Liver (tissue), 9 donors: ENCODE results near the gene ATF4. TPM values are rescaled to one million over a fixed set of nuclear protein-coding genes. Genes with fewer than 3 reads are reported as not detected.

Experiments used
- DNase-seq: peaks from one replicate; pipeline ENCODE4 v3.0.0-alpha.2; 2017; ENCODE audit warnings: low spot score
- H3K27ac ChIP-seq, 2 donors: one replicate each; pipeline ENCODE4 v1.7.0; 2013; ENCODE audit warnings: inconsistent platforms in 2 of 2, low read length in 2 of 2, control low read depth in 1 of 2, low read depth in 1 of 2, mild to moderate bottlenecking in 1 of 2
- H3K27me3 ChIP-seq, 4 donors: one replicate each; pipeline versions ENCODE4 v1.6.1 to v1.7.0; 2013; ENCODE audit warnings: low read length in 3 of 4, inconsistent platforms in 1 of 4, mild to moderate bottlenecking in 1 of 4, moderate library complexity in 1 of 4; ENCODE audit not compliant: control insufficient read depth in 4 of 4, insufficient read depth in 4 of 4
- H3K36me3 ChIP-seq, 4 donors: one replicate each; pipeline versions ENCODE4 v1.6.1 to v1.7.0; 2013; ENCODE audit warnings: low read length in 3 of 4, mild to moderate bottlenecking in 3 of 4, low read depth in 1 of 4, moderate library complexity in 1 of 4; ENCODE audit not compliant: control insufficient read depth in 4 of 4, insufficient read depth in 3 of 4
- H3K4me1 ChIP-seq, 4 donors: one replicate each; pipeline versions ENCODE4 v1.6.1 to v1.7.0; 2013; ENCODE audit warnings: low read length in 3 of 4, mild to moderate bottlenecking in 3 of 4, moderate library complexity in 1 of 4; ENCODE audit not compliant: control insufficient read depth in 4 of 4, insufficient read depth in 4 of 4
- H3K4me3 ChIP-seq, 3 donors: one replicate each; pipeline versions ENCODE4 v1.6.1 to v1.7.0; 2013; ENCODE audit warnings: low read length in 3 of 3, control low read depth in 1 of 3, low read depth in 1 of 3, mild to moderate bottlenecking in 1 of 3
- H3K9ac ChIP-seq, 2 donors: one replicate each; pipeline ENCODE4 v1.7.0; 2013; ENCODE audit warnings: low read length in 2 of 2, mild to moderate bottlenecking in 2 of 2, moderate library complexity in 2 of 2, control low read depth in 1 of 2, low read depth in 1 of 2
- H3K9me3 ChIP-seq, 4 donors: one replicate each; pipeline versions ENCODE4 v1.6.1 to v1.7.0; 2013; ENCODE audit warnings: low read length in 3 of 4; ENCODE audit not compliant: control insufficient read depth in 4 of 4
- ATF3 ChIP-seq: IDR thresholded peaks from 2 replicates; pipeline ENCODE4 v1.6.1; 2016; ENCODE audit warnings: antibody characterized with exemption
- CTCF ChIP-seq: fragments of 150-350 bp; IDR thresholded peaks from 2 replicates; pipeline ENCODE4 v1.5.1; 2017; ENCODE audit warnings: improper control_type of control experiment, low read depth, low read length; ENCODE audit not compliant: missing input control
- EGR1 ChIP-seq, 2 donors: IDR thresholded peaks; 2 replicates each; pipeline ENCODE4 v1.6.1; 2016 to 2018; ENCODE audit warnings: antibody characterized with exemption in 2 of 2, low read depth in 2 of 2
- FOXA1 ChIP-seq: IDR thresholded peaks from 2 replicates; pipeline ENCODE4 v1.6.1; 2016; ENCODE audit warnings: antibody characterized with exemption
- FOXA2 ChIP-seq: IDR thresholded peaks from 2 replicates; pipeline ENCODE4 v1.6.1; 2016; ENCODE audit warnings: antibody characterized with exemption
- GABPA ChIP-seq, 2 donors: IDR thresholded peaks in 1 of 2; conservative IDR thresholded peaks in 1 of 2; 2 replicates each; pipeline ENCODE4 v1.6.1; 2016; ENCODE audit warnings: antibody characterized with exemption in 2 of 2, mild to moderate bottlenecking in 1 of 2, moderate library complexity in 1 of 2
- HNF4A ChIP-seq, 2 donors: conservative IDR thresholded peaks; 2 replicates each; pipeline ENCODE4 v1.6.1; 2016; ENCODE audit warnings: antibody characterized with exemption in 2 of 2, mild to moderate bottlenecking in 2 of 2
- HNF4G ChIP-seq: IDR thresholded peaks from 2 replicates; pipeline ENCODE4 v1.6.1; 2016; ENCODE audit warnings: antibody characterized with exemption
- JUND ChIP-seq, 2 donors: IDR thresholded peaks; 2 replicates each; pipeline ENCODE4 v1.6.1; 2016; ENCODE audit warnings: antibody characterized with exemption in 2 of 2
- MAX ChIP-seq: IDR thresholded peaks from 2 replicates; pipeline ENCODE4 v1.6.1; 2016; ENCODE audit warnings: antibody characterized with exemption
- NR2F2 ChIP-seq: IDR thresholded peaks from 2 replicates; pipeline ENCODE4 v1.6.1; 2016; ENCODE audit warnings: antibody characterized with exemption
- RAD21 ChIP-seq, 2 donors: IDR thresholded peaks; 2 replicates each; pipeline ENCODE4 v1.6.1; 2016; ENCODE audit warnings: antibody characterized with exemption in 2 of 2, mild to moderate bottlenecking in 2 of 2
- REST ChIP-seq: IDR thresholded peaks from 2 replicates; pipeline ENCODE4 v1.6.1; 2016; ENCODE audit warnings: antibody characterized with exemption, mild to moderate bottlenecking
- RXRA ChIP-seq, 2 donors: IDR thresholded peaks; 2 replicates each; pipeline ENCODE4 v1.6.1; 2017 to 2018; ENCODE audit warnings: antibody characterized with exemption in 2 of 2, mild to moderate bottlenecking in 1 of 2
- SP1 ChIP-seq: IDR thresholded peaks from 2 replicates; pipeline ENCODE4 v1.6.1; 2018; ENCODE audit warnings: antibody characterized with exemption, mild to moderate bottlenecking
- TAF1 ChIP-seq: conservative IDR thresholded peaks from 2 replicates; pipeline ENCODE4 v1.6.1; 2016; ENCODE audit warnings: antibody characterized with exemption, mild to moderate bottlenecking
- YY1 ChIP-seq: IDR thresholded peaks from 2 replicates; pipeline ENCODE4 v1.6.1; 2016; ENCODE audit warnings: antibody characterized with exemption, mild to moderate bottlenecking
- ZBTB33 ChIP-seq: IDR thresholded peaks from 2 replicates; pipeline ENCODE4 v1.6.1; 2016; ENCODE audit warnings: antibody characterized with exemption
- WGBS: extraction: QIAGEN DNeasy Blood & Tissue Kit; methylation state at CpG from one replicate; pipeline ENCODE4 v1.1.7; 2013; 5-methylcytosine and 5-hydroxymethylcytosine counted together
- polyA plus RNA-seq, 2 donors: library from polyadenylated mRNA; stranded (reverse) in 1 of 2; unstranded in 1 of 2; fragments of 200-250 nt in 1 of 2; fragments of >200 nt in 1 of 2; fragmentation: Nextera tagmentation in 1 of 2; extraction: Ambion mirVana in 1 of 2; gene quantifications; one replicate each; pipeline versions ENCODE4 v1.2.1 to v1.2.3, GENCODE V29; 2013 to 2015
- total RNA-seq, 2 donors: library from RNA; depleted of rRNA; stranded (reverse); fragments of >200 nt; gene quantifications; one replicate each; pipeline ENCODE4 v1.2.3, GENCODE V29; 2014
- donor health status: healthy.
- donor health status: healthy.
- donor health status: healthy.
- donor health status: healthy.
- donor health status: healthy.

Gene ATF4
- total and polyA plus RNA-seq, 4 donors = 112 to 211 (median 169) TPM

- H3K27me3 ChIP-seq = no peaks in the 10 kb centered on the region
- no peak for DNase-seq
- H3K4me1 ChIP-seq = peaks cover 11 to 26% (median 23%) of the 10 kb centered on the region in 4 donors
These were observed 17.5 kb upstream of the ATF4 start for GRCh38 chr22:39502789-39503409.

More at GRCh38 chr22:39502789-39503409, 17.5 kb upstream of the ATF4 start:
- Histone ChIP-seq H3K9ac (peak overlapping the region; percentile 74 to 89), H3K9me3 (no peaks in the 10 kb centered on the region), H3K36me3 (peaks cover 8 to 27% (median 22%) of the 10 kb centered on the region in 4 donors), H3K27ac (peak overlapping the region; percentile 81 to 89), H3K4me3 (peak overlapping the region; percentile 86 to 88 (median 87))
- WGBS = 3% methylated on average over 18 of the region's 18 CpGs
- TF ChIP-seq TAF1 (no peak), FOXA1 (no peak), YY1 (no peak), CTCF (no peak), RXRA (IDR thresholded peaks at IDR 0.05) (peak; percentile 45 to 52), HNF4A (conservative IDR thresholded peaks at IDR 0.05) (peak; percentile 93 to 98), HNF4G (peak; percentile 84), ATF3 (no peak), NR2F2 (no peak), RAD21 (IDR thresholded peaks at IDR 0.05) (peak in 1 of 2 donors; percentile 11), JUND (IDR thresholded peaks at IDR 0.05) (no peak), EGR1 (IDR thresholded peaks at IDR 0.05; ENCODE audit: low read depth in 2 of 2) (peak in 1 of 2 donors; percentile 32), SP1 (peak; percentile 69), GABPA (IDR thresholded peaks at IDR 0.05 in 1 of 2, conservative IDR thresholded peaks at IDR 0.05 in 1 of 2) (no peak), FOXA2 (no peak), REST (no peak), ZBTB33 (no peak), MAX (no peak)
